ENCODE results near the gene HS3ST5. TPM values are rescaled to one million over a fixed set of nuclear protein-coding genes. Genes with fewer than 3 reads are reported as not detected.
"Not testable (repeated sequence)": the region's sequence is repeated elsewhere in the genome, so short reads cannot be mapped to it uniquely, and the experiment has no call there.

The HS3ST5 gene
- total RNA-seq, 1 donor = not detected

- no peak overlapping the region for H3K4me3 ChIP-seq (ENCODE audit: insufficient read depth, low read length)
- no peak overlapping the region for H3K27ac ChIP-seq (ENCODE audit: low read depth, low read length)
- no peaks in the 10 kb centered on the region for H3K36me3 ChIP-seq (ENCODE audit: insufficient read depth, low read length)
- no peak overlapping the region for H2AFZ ChIP-seq (ENCODE audit: low read length)
- TF ChIP-seq CTCF (IDR thresholded peaks at IDR 0.05; ENCODE audit: extremely low read depth, low read depth, low read length) = no peak
- H3K4me1 ChIP-seq (ENCODE audit: insufficient read depth, low read length) = no peaks in the 10 kb centered on the region
- H4K20me1 ChIP-seq (ENCODE audit: insufficient read depth, low read length) = no peaks in the 10 kb centered on the region
- H3K27me3 ChIP-seq (ENCODE audit: insufficient read depth, low read length) = no peaks in the 10 kb centered on the region
- no peak overlapping the region for H3K4me2 ChIP-seq (ENCODE audit: insufficient read depth, low read length)
- no peaks in the 10 kb centered on the region for H3K79me2 ChIP-seq (ENCODE audit: insufficient read depth, low read length)
- no peaks in the 10 kb centered on the region for H3K9me3 ChIP-seq (ENCODE audit: low read depth, low read length)
- no peak for DNase-seq (ENCODE audit: insufficient read length, low spot score, missing footprints)
Observed at GRCh38 chr6:114319749-114320148, 23.1 kb downstream of the HS3ST5 start.

GRCh38 chr6:114315831-114316595, 26.8 kb downstream of the HS3ST5 start:
- H3K79me2 ChIP-seq (ENCODE audit: insufficient read depth, low read length) = no peaks in the 10 kb centered on the region
- no peak overlapping the region for H3K27ac ChIP-seq (ENCODE audit: low read depth, low read length)
- no peaks in the 10 kb centered on the region for H3K4me1 ChIP-seq (ENCODE audit: insufficient read depth, low read length)
- DNase-seq (ENCODE audit: insufficient read length, low spot score, missing footprints) = no peak
- no peaks in the 10 kb centered on the region for H4K20me1 ChIP-seq (ENCODE audit: insufficient read depth, low read length)
- no peak overlapping the region for H3K4me2 ChIP-seq (ENCODE audit: insufficient read depth, low read length)
- no peak overlapping the region for H3K4me3 ChIP-seq (ENCODE audit: insufficient read depth, low read length)
- no peak overlapping the region for H2AFZ ChIP-seq (ENCODE audit: low read length)
- no peak for TF ChIP-seq CTCF (IDR thresholded peaks at IDR 0.05; ENCODE audit: extremely low read depth, low read depth, low read length)
- H3K27me3 ChIP-seq (ENCODE audit: insufficient read depth, low read length) = no peaks in the 10 kb centered on the region
- no peaks in the 10 kb centered on the region for H3K9me3 ChIP-seq (ENCODE audit: low read depth, low read length)
- no peaks in the 10 kb centered on the region for H3K36me3 ChIP-seq (ENCODE audit: insufficient read depth, low read length)

- not testable (repeated sequence) for H3K9me3 ChIP-seq (ENCODE audit: low read depth, low read length); H3K27me3 ChIP-seq (ENCODE audit: insufficient read depth, low read length); H3K36me3 ChIP-seq (ENCODE audit: insufficient read depth, low read length); DNase-seq (ENCODE audit: insufficient read length, low spot score, missing footprints); H3K27ac ChIP-seq (ENCODE audit: low read depth, low read length); H3K4me3 ChIP-seq (ENCODE audit: insufficient read depth, low read length); H4K20me1 ChIP-seq (ENCODE audit: insufficient read depth, low read length); H3K4me2 ChIP-seq (ENCODE audit: insufficient read depth, low read length); H2AFZ ChIP-seq (ENCODE audit: low read length); H3K79me2 ChIP-seq (ENCODE audit: insufficient read depth, low read length); H3K4me1 ChIP-seq (ENCODE audit: insufficient read depth, low read length)
Observed at GRCh38 chr6:114313816-114314215, 29.0 kb downstream of the HS3ST5 start.

GRCh38 chr6:114312931-114313330, 29.9 kb downstream of the HS3ST5 start:
- DNase-seq (ENCODE audit: insufficient read length, low spot score, missing footprints) = no peak
- TF ChIP-seq CTCF (IDR thresholded peaks at IDR 0.05; ENCODE audit: extremely low read depth, low read depth, low read length) = no peak
- Histone ChIP-seq H3K79me2 (ENCODE audit: insufficient read depth, low read length) (no peaks in the 10 kb centered on the region), H4K20me1 (ENCODE audit: insufficient read depth, low read length) (no peaks in the 10 kb centered on the region), H3K9me3 (ENCODE audit: low read depth, low read length) (no peaks in the 10 kb centered on the region), H3K27ac (ENCODE audit: low read depth, low read length) (no peak overlapping the region), H2AFZ (ENCODE audit: low read length) (no peak overlapping the region), H3K4me2 (ENCODE audit: insufficient read depth, low read length) (no peak overlapping the region), H3K36me3 (ENCODE audit: insufficient read depth, low read length) (no peaks in the 10 kb centered on the region), H3K4me3 (ENCODE audit: insufficient read depth, low read length) (no peak overlapping the region), H3K4me1 (ENCODE audit: insufficient read depth, low read length) (no peaks in the 10 kb centered on the region), H3K27me3 (ENCODE audit: insufficient read depth, low read length) (no peaks in the 10 kb centered on the region)
